Measurements from ENCODE around the gene GNG11.

- TF ChIP-seq POLR2A (IDR thresholded peaks at IDR 0.05; ENCODE audit: low read length): no peak
- no peak for TF ChIP-seq GATA1 (IDR thresholded peaks at IDR 0.05; ENCODE audit: low read depth, low read length)
Observed at GRCh38 chr7:93927585-93927984, 6.0 kb downstream of the GNG11 start.

Measured in erythroblast (primary cell).